Fibroblast of mammary gland (primary cell): ENCODE results near the gene C1orf21.

ENCODE experiments used
- DNase-seq: peaks from one replicate; pipeline ENCODE4 v3.0.0-alpha.2; 2010; ENCODE audit warnings: low read depth
- H3K4me3 ChIP-seq: 2 replicates; pipeline ENCODE4 v1.5.1; 2011; ENCODE audit warnings: low read depth, mild to moderate bottlenecking, low read length, moderate library complexity; ENCODE audit not compliant: control insufficient read depth
- CTCF ChIP-seq: conservative IDR thresholded peaks from 2 replicates; pipeline ENCODE4 v1.5.1; 2011; ENCODE audit warnings: low read depth, low read length, inconsistent platforms; ENCODE audit not compliant: control insufficient read depth, insufficient read depth

C1orf21 gene

DNA sequence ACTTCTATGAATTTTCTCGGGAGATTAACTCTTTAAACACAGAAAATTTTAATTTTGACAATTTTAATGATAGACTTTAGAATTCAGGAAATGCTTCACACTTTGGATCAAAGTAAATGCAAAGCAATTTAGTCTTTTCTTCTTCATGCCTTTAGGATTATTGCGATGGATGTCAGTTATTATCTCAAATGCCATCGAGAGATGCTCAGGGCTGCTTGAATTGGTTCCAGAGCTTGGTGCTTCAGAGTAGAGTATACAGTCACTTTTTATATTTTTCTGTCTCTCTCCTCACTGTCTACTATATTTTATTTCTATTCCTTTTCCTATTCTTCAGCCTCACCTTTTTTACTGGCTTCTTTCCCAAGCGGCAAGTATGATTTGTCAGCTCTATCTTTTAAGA, 59.2 kb downstream of the C1orf21 start:
- no peak for TF ChIP-seq CTCF
- H3K4me3 ChIP-seq = no peak overlapping the region
- DNase-seq = no peak

DNA sequence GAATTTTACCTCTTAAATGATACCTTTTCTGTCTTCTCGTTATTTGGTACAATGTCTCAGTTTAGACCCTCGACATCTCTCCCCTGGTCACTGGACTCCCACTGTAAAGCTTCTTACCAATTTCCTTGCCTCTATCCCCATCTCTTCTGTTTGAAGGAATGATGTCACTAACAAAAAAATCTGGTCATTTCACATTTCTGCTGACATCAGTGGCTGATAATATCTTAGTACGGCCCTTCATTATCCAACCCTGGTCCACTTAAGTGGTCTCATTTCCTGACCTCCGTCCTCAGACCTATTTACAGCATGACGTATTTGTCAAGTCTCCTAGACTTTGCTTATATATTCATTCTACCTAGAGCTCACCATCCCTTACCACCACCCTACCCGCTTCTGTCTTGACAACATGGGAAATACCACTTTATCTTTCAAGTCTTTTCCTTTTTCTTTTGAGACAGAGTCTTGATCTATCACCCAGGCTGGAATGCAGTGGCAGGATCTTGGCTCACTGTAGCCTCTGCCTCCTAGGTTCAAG, 60.9 kb downstream of the C1orf21 start:
- TF ChIP-seq CTCF = no peak
- no peak for DNase-seq
- no peak overlapping the region for H3K4me3 ChIP-seq

DNA sequence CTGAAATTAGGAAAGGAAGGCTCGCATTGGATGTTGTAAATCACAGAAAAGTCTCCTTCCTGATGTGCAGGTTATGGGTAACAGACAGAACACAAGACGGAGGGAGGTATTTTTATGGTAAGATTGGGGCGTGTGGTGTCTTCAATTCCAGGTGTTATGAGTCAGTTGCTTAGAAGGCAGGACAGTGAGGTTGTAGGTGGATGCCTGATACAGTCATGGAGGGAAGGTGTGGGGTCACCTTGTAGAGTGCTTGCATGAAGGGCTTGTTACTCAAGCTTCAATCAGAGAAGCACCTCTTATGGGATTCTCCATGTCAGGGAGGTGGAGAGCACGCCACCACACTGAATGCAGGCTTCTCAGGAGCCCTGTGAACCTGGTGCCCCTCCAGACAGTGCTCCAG, 63.1 kb downstream of the C1orf21 start:
- no peak for DNase-seq
- no peak overlapping the region for H3K4me3 ChIP-seq
- no peak for TF ChIP-seq CTCF

GRCh38 chr1:184455786-184456185, 69.0 kb downstream of the C1orf21 start:
- TF ChIP-seq CTCF = no peak
- DNase-seq = no peak
- no peak overlapping the region for H3K4me3 ChIP-seq

DNA sequence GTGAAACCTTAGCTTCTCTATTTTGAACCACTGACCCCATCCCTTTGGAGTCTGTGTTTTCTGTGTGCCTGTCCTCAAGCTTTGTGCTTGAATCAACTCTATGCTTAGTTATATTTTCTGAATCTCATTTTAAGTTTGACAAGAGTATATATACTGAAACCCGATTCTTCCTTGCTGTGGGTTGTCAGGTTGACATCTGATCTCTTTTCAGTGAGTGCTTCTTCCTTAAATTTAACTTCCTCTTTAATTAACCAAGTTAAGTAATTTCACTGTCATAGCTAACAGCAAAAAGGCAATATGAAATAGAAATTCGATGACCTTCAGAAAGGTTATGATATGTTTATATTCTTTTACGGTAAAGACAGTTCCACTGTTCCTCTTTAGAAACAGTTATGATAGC, 69.4 kb downstream of the C1orf21 start:
- no peak overlapping the region for H3K4me3 ChIP-seq
- TF ChIP-seq CTCF = no peak
- no peak for DNase-seq

DNA sequence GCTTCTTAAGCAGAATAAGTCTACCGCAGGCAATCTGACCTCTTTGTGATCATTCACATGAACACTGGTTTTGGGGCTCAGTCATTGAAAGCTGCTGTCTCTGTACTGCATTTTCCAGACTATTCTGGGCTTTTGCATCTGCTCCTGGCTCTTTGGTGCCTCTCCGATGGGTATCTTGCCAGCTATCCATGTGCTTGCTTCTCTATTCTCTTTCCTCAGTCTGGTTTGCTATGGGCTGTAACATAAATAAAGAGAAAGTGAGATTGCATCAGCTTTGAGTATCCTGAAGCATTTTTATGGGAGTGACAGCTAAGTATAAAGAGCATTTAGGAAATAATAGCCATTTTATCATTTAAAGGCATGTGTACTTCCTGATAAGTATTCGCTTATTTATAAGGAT, 70.7 kb downstream of the C1orf21 start:
- H3K4me3 ChIP-seq = no peak overlapping the region
- TF ChIP-seq CTCF = no peak
- no peak for DNase-seq

GRCh38 chr1:184461321-184461720, 74.5 kb downstream of the C1orf21 start:
- H3K4me3 ChIP-seq = no peak overlapping the region
- TF ChIP-seq CTCF = no peak
- no peak for DNase-seq
